Right ventricle myocardium inferior (tissue), 1 donor: Measurements from ENCODE around the gene PSME2. TPM values are rescaled to one million over a fixed set of nuclear protein-coding genes. Genes with fewer than 3 reads are reported as not detected.

Experiments used
- microRNA-seq: library from miRNA; unstranded; fragments of <30 nt; microRNA quantifications from one replicate; pipeline ENCODE4 v1.2.0, GENCODE V29; 2020
- total RNA-seq: library from RNA; stranded (reverse); fragmentation: NEBNext Ultra II Directional; extraction: Animal tissue kit (Norgen Biotek cat#: 25700); gene quantifications from one replicate; pipeline ENCODE4 v1.2.1, GENCODE V29; 2021
- donor health status: DM: no; HTN: yes; CAD: no; lungs with severe emphysema.

The PSME2 gene
- total RNA-seq, 1 donor from 2014 or later: 109 TPM

Small RNA genes lying within 50 kb of the gene (microRNA-seq; reads per million reads assigned to microRNA genes)
- not detected for gene MIR7703

Other genes starting within 250 kb of the PSME2 start
- gene DHRS4, start 192.8 kb downstream of the PSME2 start, total RNA-seq: 29.7 TPM
- gene DHRS4L2, start 157.7 kb downstream of the PSME2 start, total RNA-seq: 16.3 TPM
- gene CARMIL3, start 94.6 kb downstream of the PSME2 start, total RNA-seq: 0.08 TPM
- not detected for gene CPNE6, start 75.0 kb downstream of the PSME2 start, total RNA-seq
- 4.3 TPM for gene PCK2, start 52.3 kb downstream of the PSME2 start, total RNA-seq
- gene DCAF11, start 31.8 kb downstream of the PSME2 start, total RNA-seq: 84.7 TPM
- 1.8 TPM for gene NRL, start 31.7 kb downstream of the PSME2 start, total RNA-seq
- gene FITM1, start 16.0 kb downstream of the PSME2 start, total RNA-seq: 129 TPM
- 140 TPM for gene PSME1, start 10.4 kb downstream of the PSME2 start, total RNA-seq
- gene EMC9, start 5.0 kb downstream of the PSME2 start, total RNA-seq: 14.6 TPM
- gene RNF31, start 888 bp upstream of the PSME2 start, total RNA-seq: 33.4 TPM
- gene IRF9, start 14.7 kb upstream of the PSME2 start, total RNA-seq: 30.5 TPM
- gene REC8, start 25.5 kb upstream of the PSME2 start, total RNA-seq: 2.4 TPM
- 10.5 TPM for gene IPO4, start 42.2 kb upstream of the PSME2 start, total RNA-seq
- 23.2 TPM for gene TM9SF1, start 48.8 kb upstream of the PSME2 start, total RNA-seq
- gene TSSK4, start 59.1 kb upstream of the PSME2 start, total RNA-seq: 0.43 TPM
- 28.5 TPM for gene CHMP4A, start 66.9 kb upstream of the PSME2 start, total RNA-seq
- 17.0 TPM for gene MDP1, start 69.5 kb upstream of the PSME2 start, total RNA-seq
- gene NEDD8, start 85.8 kb upstream of the PSME2 start, total RNA-seq: 218 TPM
- gene GMPR2, start 86.3 kb upstream of the PSME2 start, total RNA-seq: 29.1 TPM
- 33.0 TPM for gene TINF2, start 96.0 kb upstream of the PSME2 start, total RNA-seq
- 1.1 TPM for gene TGM1, start 116.6 kb upstream of the PSME2 start, total RNA-seq
- 21.5 TPM for gene RABGGTA, start 125.0 kb upstream of the PSME2 start, total RNA-seq
- gene DHRS1, start 153.2 kb upstream of the PSME2 start, total RNA-seq: 8.3 TPM
- gene NOP9, start 153.2 kb upstream of the PSME2 start, total RNA-seq: 23.0 TPM
- 4.3 TPM for gene CIDEB, start 161.4 kb upstream of the PSME2 start, total RNA-seq
- 0.57 TPM for gene LTB4R2, start 163.5 kb upstream of the PSME2 start, total RNA-seq
- gene LTB4R, start 164.9 kb upstream of the PSME2 start, total RNA-seq: 2.1 TPM
- 27.3 TPM for gene ADCY4, start 188.5 kb upstream of the PSME2 start, total RNA-seq
- 4.2 TPM for gene RIPK3, start 193.4 kb upstream of the PSME2 start, total RNA-seq
- gene NFATC4, start 221.6 kb upstream of the PSME2 start, total RNA-seq: 28.4 TPM